IMR-90 (cell line): Measurements from ENCODE around the gene KHDRBS1. TPM values are rescaled to one million over a fixed set of nuclear protein-coding genes. Genes with fewer than 3 reads are reported as not detected.

Experiments
- ATAC-seq: fragments of 200-7000 bp; cut with Tn5 transposase; 2 replicates; pipeline ENCODE4 v1.9.1; 2020; ENCODE audit warnings: low read depth, mild to moderate bottlenecking, moderate library complexity
- BruUV-seq: library from RNA; stranded (reverse); fragments of 400-500 nt; replicated peaks from 2 replicates; lab custom pipeline; 2021; lab: Mats Ljungman, UMichigan
- CTCF ChIA-PET: fragments of 300-600 bp; formaldehyde crosslinking; extraction: SDS; loops from one replicate; lab custom pipeline; 2021; ENCODE audit warnings: antibody characterized with exemption; lab: Yijun Ruan, JAX
- POLR2A ChIA-PET: fragments of 300-600 bp; sonication (Branson Sonifier 250); formaldehyde crosslinking; loops from one replicate; lab custom pipeline; 2022; ENCODE audit warnings: antibody characterized with exemption; ENCODE audit not compliant: unreplicated experiment; lab: Charles Lee
- DNase-seq: peaks from one replicate; pipeline ENCODE4 v3.0.0; 2013
- H2AFZ ChIP-seq: replicated peaks from 2 replicates; pipeline ENCODE3; 2013; ENCODE audit warnings: low read length, mild to moderate bottlenecking; ENCODE audit not compliant: poor library complexity
- H2AK5ac ChIP-seq: 2 replicates; pipeline ENCODE4 v1.6.1; 2013; ENCODE audit warnings: low read depth, low read length, inconsistent platforms
- H2AK9ac ChIP-seq: replicated peaks from 2 replicates; pipeline ENCODE3; 2013; ENCODE audit warnings: mild to moderate bottlenecking, low read depth, low read length, moderate library complexity; ENCODE audit not compliant: poor library complexity
- H2BK120ac ChIP-seq: 2 replicates; pipeline ENCODE4 v1.6.1; 2013; ENCODE audit warnings: low read depth, low read length, inconsistent platforms
- H2BK15ac ChIP-seq: 3 replicates; pipeline ENCODE4 v1.6.1; 2013; ENCODE audit warnings: low read depth, low read length, inconsistent platforms
- H2BK20ac ChIP-seq: 2 replicates; pipeline ENCODE4 v1.6.1; 2013; ENCODE audit warnings: low read depth, mild to moderate bottlenecking, inconsistent platforms, low read length, moderate library complexity
- H2BK5ac ChIP-seq: 2 replicates; pipeline ENCODE4 v1.6.1; 2013; ENCODE audit warnings: mild to moderate bottlenecking, low read depth, low read length, inconsistent platforms; ENCODE audit not compliant: poor library complexity, severe bottlenecking
- H3K14ac ChIP-seq: replicated peaks from 2 replicates; pipeline ENCODE4 v1.6.1; 2013; ENCODE audit warnings: low read depth, low read length, inconsistent platforms
- H3K18ac ChIP-seq: 2 replicates; pipeline ENCODE4 v1.6.1; 2013; ENCODE audit warnings: low read depth, low read length, control low read depth
- H3K23ac ChIP-seq: 2 replicates; pipeline ENCODE4 v1.6.1; 2013; ENCODE audit warnings: low read depth, low read length, inconsistent platforms
- H3K27ac ChIP-seq: 2 replicates; pipeline ENCODE4 v1.5.1; 2013; ENCODE audit warnings: mild to moderate bottlenecking, control low read depth, low read length; ENCODE audit not compliant: insufficient read depth
- H3K27me3 ChIP-seq: 2 replicates; pipeline ENCODE4 v1.6.1; 2013; ENCODE audit warnings: low read length; ENCODE audit not compliant: control insufficient read depth, insufficient read depth
- H3K36me3 ChIP-seq: 2 replicates; pipeline ENCODE4 v1.6.1; 2013; ENCODE audit warnings: low read length, mixed read lengths; ENCODE audit not compliant: control insufficient read depth, insufficient read depth
- H3K4ac ChIP-seq: 2 replicates; pipeline ENCODE4 v1.6.1; 2013; ENCODE audit warnings: low read depth, low read length, inconsistent platforms
- H3K4me1 ChIP-seq: 2 replicates; pipeline ENCODE4 v1.6.1; 2013; ENCODE audit warnings: low read length, mixed read lengths; ENCODE audit not compliant: control insufficient read depth, insufficient read depth
- H3K4me2 ChIP-seq: 2 replicates; pipeline ENCODE4 v1.6.1; 2013; ENCODE audit warnings: low read depth, mild to moderate bottlenecking, control low read depth, low read length, moderate library complexity
- H3K4me3 ChIP-seq: 2 replicates; pipeline ENCODE4 v1.5.1; 2013; ENCODE audit warnings: low read depth, mild to moderate bottlenecking, control low read depth, low read length, moderate library complexity; ENCODE audit not compliant: insufficient read depth
- H3K56ac ChIP-seq: 2 replicates; pipeline ENCODE4 v1.6.1; 2013; ENCODE audit warnings: low read length, inconsistent platforms; ENCODE audit not compliant: insufficient read depth; ENCODE audit errors: extremely low read depth
- H3K79me1 ChIP-seq, 2 experiments: 2 replicates each; pipeline ENCODE4 v1.6.1; 2013; ENCODE audit warnings: low read length in 2 of 2, inconsistent platforms in 1 of 2, low read depth in 1 of 2
- H3K9ac ChIP-seq: 2 replicates; pipeline ENCODE4 v1.6.1; 2013; ENCODE audit warnings: low read depth, low read length, control low read depth
- H3K9me1 ChIP-seq: 2 replicates; pipeline ENCODE4 v1.6.1; 2013; ENCODE audit warnings: low read length, inconsistent platforms; ENCODE audit not compliant: insufficient read depth
- H3K9me3 ChIP-seq: 2 replicates; pipeline ENCODE4 v1.6.1; 2013; ENCODE audit warnings: low read length; ENCODE audit not compliant: control insufficient read depth, insufficient read depth
- H4K20me1 ChIP-seq: 2 replicates; pipeline ENCODE4 v1.6.1; 2013; ENCODE audit warnings: low read length, inconsistent platforms; ENCODE audit not compliant: insufficient read depth
- H4K5ac ChIP-seq: 2 replicates; pipeline ENCODE4 v1.6.1; 2013; ENCODE audit warnings: mild to moderate bottlenecking, low read depth, low read length, control low read depth
- H4K8ac ChIP-seq, 2 experiments: 2 replicates each; pipeline ENCODE4 v1.6.1; 2013; ENCODE audit warnings: low read depth in 2 of 2, low read length in 2 of 2, control low read depth in 1 of 2, inconsistent platforms in 1 of 2
- H4K91ac ChIP-seq: 2 replicates; pipeline ENCODE4 v1.6.1; 2013; ENCODE audit warnings: low read depth, low read length, inconsistent platforms; ENCODE audit not compliant: insufficient read depth
- CEBPB ChIP-seq: IDR thresholded peaks from 2 replicates; pipeline ENCODE4 v1.6.1; 2012; ENCODE audit warnings: low read depth, low read length, improper control_type of control experiment
- CHD1 ChIP-seq: IDR thresholded peaks from 2 replicates; pipeline ENCODE4 v1.6.1; 2012; ENCODE audit warnings: low read depth, low read length, improper control_type of control experiment
- MAFK ChIP-seq: IDR thresholded peaks from 2 replicates; pipeline ENCODE4 v1.6.1; 2012; ENCODE audit warnings: low read depth, low read length, improper control_type of control experiment
- MXI1 ChIP-seq: IDR thresholded peaks from 2 replicates; pipeline ENCODE4 v1.6.1; 2012; ENCODE audit warnings: low read depth, mild to moderate bottlenecking, low read length, moderate library complexity, borderline replicate concordance
- NFE2L2 ChIP-seq: fragments of 150-350 bp; IDR thresholded peaks from 2 replicates; pipeline ENCODE4 v1.6.1; 2016; ENCODE audit warnings: low read depth, mild to moderate bottlenecking, low read length
- POLR2A ChIP-seq: IDR thresholded peaks from 2 replicates; pipeline ENCODE4 v1.6.1; 2012; ENCODE audit warnings: mild to moderate bottlenecking, low read depth, low read length
- RAD21 ChIP-seq: IDR thresholded peaks from 2 replicates; pipeline ENCODE4 v1.6.1; 2012; ENCODE audit warnings: low read length, improper control_type of control experiment
- WGBS, 2 experiments: methylation state at CpG; one replicate each; pipeline versions ENCODE4 v1.1.5 to v1.1.7; 2013; ENCODE audit warnings: missing lambda C conversion rate in 2 of 2; ENCODE audit not compliant: insufficient read length in 1 of 2; ENCODE audit errors: extremely low coverage in 2 of 2; 5-methylcytosine and 5-hydroxymethylcytosine counted together
- dilution Hi-C: fragments of 300-500 bp; cut with HindIII; formaldehyde crosslinking; loops from one replicate; pipeline ENCODE4 v1.14.3; 2018; ENCODE audit warnings: low sequenced_read_pairs; ENCODE audit not compliant: unreplicated experiment
- in situ Hi-C: fragments of 300-500 bp; cut with MboI; formaldehyde crosslinking; loops from 3 replicates; pipeline ENCODE4 v1.14.3; 2019; ENCODE audit warnings: low sequenced_read_pairs, inconsistent platforms, mixed read lengths
- intact Hi-C: fragments of 100-400 bp; cut with micrococcal nuclease; formaldehyde crosslinking; loops from 2 replicates; pipeline ENCODE4 v1.10.0; 2022
- microRNA-seq, 2 experiments: library from miRNA; stranded (forward) in 1 of 2; unstranded in 1 of 2; fragments of 10-50 nt in 1 of 2; fragments of <30 nt in 1 of 2; gene quantifications in 1 of 2; microRNA quantifications in 1 of 2; one replicate each; pipeline versions ENCODE3 to v1.1.0; 2013 to 2020; ENCODE audit not compliant: insufficient read depth in 1 of 2, insufficient read length in 1 of 2, unreplicated experiment in 1 of 2
- polyA plus RNA-seq, 3 experiments: library from polyadenylated mRNA; depleted of rRNA; stranded (reverse); fragments of >200 nt; gene quantifications; 2 replicates each; pipeline ENCODE4 v1.2.3, GENCODE V29; 2012; ENCODE audit warnings: low replicate concordance in 1 of 3
- small RNA-seq, 5 experiments: library from RNA; depleted of rRNA; stranded (forward); fragments of <200 nt; gene quantifications; one replicate each; pipeline ENCODE3, GENCODE V24; 2012
- total RNA-seq: library from RNA; depleted of rRNA; stranded (reverse); fragments of >200 nt; gene quantifications from 2 replicates; pipeline ENCODE4 v1.2.3, GENCODE V29; 2012; rRNA removed
- TF ChIP-seq, protein P1 (sequence below): fragments of 150-350 bp; IDR thresholded peaks from 2 replicates; pipeline ENCODE4 v1.6.1; 2016; ENCODE audit warnings: low read depth, mild to moderate bottlenecking, low read length, moderate library complexity, borderline replicate concordance
- TF ChIP-seq, protein P2 (sequence below): fragments of 150-350 bp; IDR thresholded peaks from 2 replicates; pipeline ENCODE4 v1.6.1; 2017; ENCODE audit warnings: mild to moderate bottlenecking, antibody characterized with exemption, low read length, low read depth

Gene KHDRBS1
- total and polyA plus RNA-seq, 2 of the 4 experiments (the other 2 are of a cell fraction), result 33.7 to 67.6 TPM

DNA sequence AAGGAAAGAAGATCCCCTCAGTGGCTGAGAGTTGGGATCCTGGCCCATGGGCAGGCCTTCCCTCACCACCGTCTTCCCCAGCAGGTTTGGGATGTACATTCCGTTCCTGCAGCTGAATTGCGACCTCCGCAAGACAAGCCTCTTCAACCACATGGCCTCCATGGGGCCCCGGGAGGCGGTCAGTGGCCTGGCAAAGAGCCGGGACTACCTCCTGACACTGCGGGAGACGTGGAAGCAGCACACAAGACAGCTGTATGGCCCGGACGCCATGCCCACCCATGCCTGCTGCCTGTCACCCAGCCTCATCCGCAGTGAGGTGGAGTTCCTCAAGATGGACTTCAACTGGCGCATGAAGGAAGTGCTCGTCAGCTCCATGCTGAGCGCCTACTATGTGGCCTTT is 77.9 kb downstream of the KHDRBS1 start:
- Histone ChIP-seq H3K56ac (no peak overlapping the region), H4K20me1 (no peaks in the 10 kb centered on the region), H3K9me3 (no peaks in the 10 kb centered on the region), H3K9me1 (peaks cover 12% of the 10 kb centered on the region; the same call in 1 of the 2 replicates), H3K9ac (no peak overlapping the region), H4K91ac (no peak overlapping the region), H2BK120ac (no peak overlapping the region), H2AK9ac (no peak overlapping the region), H4K5ac (no peak overlapping the region), H3K4ac (no peak overlapping the region), H3K36me3 (peaks cover 45% of the 10 kb centered on the region), H3K79me1 (peaks cover 0 to 11% of the 10 kb centered on the region in 2 experiments; a peak in 3 of 4 replicates), H3K27me3 (no peaks in the 10 kb centered on the region), H2BK20ac (no peak overlapping the region), H3K27ac (no peak overlapping the region), H2BK5ac (no peak overlapping the region), H3K4me1 (no peaks in the 10 kb centered on the region), H3K23ac (no peak overlapping the region), H2AFZ (no peak overlapping the region), H3K4me2 (no peak overlapping the region), H2BK15ac (no peak overlapping the region), H3K14ac (no peak overlapping the region), H3K4me3 (no peak overlapping the region), H4K8ac (no peak overlapping the region), H3K18ac (no peak overlapping the region), H2AK5ac (no peak overlapping the region)
- DNase-seq (no peak), ATAC-seq (no peak)
- in situ Hi-C loops (no loop called here), intact Hi-C loops (no loop called here), dilution Hi-C loops (no loop called here)
- ChIA-PET CTCF (interaction anchor here (1.7 kb wide), 1 partner anchor 16 kb away, joined by 4 read pairs; the partner anchor contains the start of gene KPNA6), POLR2A (no interaction called here)
- 96% methylated on average over 12 of the region's 15 CpGs; no CpG with 5 or more reads in 1 of the 2 experiments for WGBS, 2 experiments
- TF ChIP-seq CEBPB (no peak), POLR2A (no peak), MXI1 (no peak), CHD1 (no peak), MAFK (no peak), RAD21 (no peak), NFE2L2 (no peak)
- TF ChIP-seq, protein P1, sequence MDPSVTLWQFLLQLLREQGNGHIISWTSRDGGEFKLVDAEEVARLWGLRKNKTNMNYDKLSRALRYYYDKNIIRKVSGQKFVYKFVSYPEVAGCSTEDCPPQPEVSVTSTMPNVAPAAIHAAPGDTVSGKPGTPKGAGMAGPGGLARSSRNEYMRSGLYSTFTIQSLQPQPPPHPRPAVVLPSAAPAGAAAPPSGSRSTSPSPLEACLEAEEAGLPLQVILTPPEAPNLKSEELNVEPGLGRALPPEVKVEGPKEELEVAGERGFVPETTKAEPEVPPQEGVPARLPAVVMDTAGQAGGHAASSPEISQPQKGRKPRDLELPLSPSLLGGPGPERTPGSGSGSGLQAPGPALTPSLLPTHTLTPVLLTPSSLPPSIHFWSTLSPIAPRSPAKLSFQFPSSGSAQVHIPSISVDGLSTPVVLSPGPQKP, result no peak
- TF ChIP-seq, protein P2, sequence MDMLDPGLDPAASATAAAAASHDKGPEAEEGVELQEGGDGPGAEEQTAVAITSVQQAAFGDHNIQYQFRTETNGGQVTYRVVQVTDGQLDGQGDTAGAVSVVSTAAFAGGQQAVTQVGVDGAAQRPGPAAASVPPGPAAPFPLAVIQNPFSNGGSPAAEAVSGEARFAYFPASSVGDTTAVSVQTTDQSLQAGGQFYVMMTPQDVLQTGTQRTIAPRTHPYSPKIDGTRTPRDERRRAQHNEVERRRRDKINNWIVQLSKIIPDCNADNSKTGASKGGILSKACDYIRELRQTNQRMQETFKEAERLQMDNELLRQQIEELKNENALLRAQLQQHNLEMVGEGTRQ, result no peak
- BruUV-seq, result no TSS peak

Small RNAs within 50 kb of the gene (microRNA-seq; reads per million reads assigned to microRNA genes)
- 0 reads per million in 2 experiments for gene MIR5585 (ENCODE audit: insufficient read depth in 1 of 2, insufficient read length in 1 of 2, unreplicated experiment in 1 of 2)
- not detected for gene RF00017 (ENCODE audit: insufficient read depth, insufficient read length)

Small RNAs within 50 kb of the gene (small RNA-seq; reads per million reads assigned to genes)
- gene MIR5585 (0 to 0.41 (median 0) reads per million in 5 experiments), gene RF00017 (0 reads per million in 5 experiments)

Other genes with a start within 250 kb of the KHDRBS1 start
- 2.2 and 2.5 TPM in 2 replicates for gene ADGRB2, start 249.5 kb upstream of the KHDRBS1 start, total RNA-seq
- gene ADGRB2, start 249.5 kb upstream of the KHDRBS1 start, polyA plus RNA-seq (2012; rRNA removed), result 11.9 TPM in 2 replicates
- 42.2 and 59.7 TPM in 2 replicates for gene SPOCD1, start 197.8 kb upstream of the KHDRBS1 start, total RNA-seq
- 132 and 135 TPM in 2 replicates for gene SPOCD1, start 197.8 kb upstream of the KHDRBS1 start, polyA plus RNA-seq (2012; rRNA removed)
- gene PTP4A2, start 75.5 kb upstream of the KHDRBS1 start, total RNA-seq, result 328 and 537 TPM in 2 replicates
- 99.8 and 135 TPM in 2 replicates for gene PTP4A2, start 75.5 kb upstream of the KHDRBS1 start, polyA plus RNA-seq (2012; rRNA removed)
- 4.4 and 6.5 TPM in 2 replicates for gene TMEM39B, start 59.1 kb downstream of the KHDRBS1 start, total RNA-seq
- 28.7 and 30.2 TPM in 2 replicates for gene TMEM39B, start 59.1 kb downstream of the KHDRBS1 start, polyA plus RNA-seq (2012; rRNA removed)
- gene KPNA6, start 94.2 kb downstream of the KHDRBS1 start, total RNA-seq, result 50.7 and 53.6 TPM in 2 replicates
- gene KPNA6, start 94.2 kb downstream of the KHDRBS1 start, polyA plus RNA-seq (2012; rRNA removed), result 25.4 and 27.0 TPM in 2 replicates
- 102 and 104 TPM in 2 replicates for gene TXLNA, start 165.8 kb downstream of the KHDRBS1 start, total RNA-seq
- 37.9 and 47.6 TPM in 2 replicates for gene TXLNA, start 165.8 kb downstream of the KHDRBS1 start, polyA plus RNA-seq (2012; rRNA removed)
- 17.2 and 18.6 TPM in 2 replicates for gene CCDC28B, start 186.7 kb downstream of the KHDRBS1 start, total RNA-seq
- gene CCDC28B, start 186.7 kb downstream of the KHDRBS1 start, polyA plus RNA-seq (2012; rRNA removed), result 18.4 and 20.1 TPM in 2 replicates
- 1.9 and 2.2 TPM in 2 replicates for gene IQCC, start 191.8 kb downstream of the KHDRBS1 start, total RNA-seq
- 1.3 and 1.6 TPM in 2 replicates for gene IQCC, start 191.8 kb downstream of the KHDRBS1 start, polyA plus RNA-seq (2012; rRNA removed)
- gene DCDC2B, start 195.2 kb downstream of the KHDRBS1 start, total RNA-seq, result not detected in 2 replicates
- gene DCDC2B, start 195.2 kb downstream of the KHDRBS1 start, polyA plus RNA-seq (2012; rRNA removed), result not detected in 2 replicates
- gene TMEM234, start 208.5 kb downstream of the KHDRBS1 start, total RNA-seq, result 10.0 and 10.8 TPM in 2 replicates
- 22.7 and 23.4 TPM in 2 replicates for gene TMEM234, start 208.5 kb downstream of the KHDRBS1 start, polyA plus RNA-seq (2012; rRNA removed)
- gene EIF3I, start 208.5 kb downstream of the KHDRBS1 start, total RNA-seq, result 574 and 716 TPM in 2 replicates
- 376 and 469 TPM in 2 replicates for gene EIF3I, start 208.5 kb downstream of the KHDRBS1 start, polyA plus RNA-seq (2012; rRNA removed)
- 0.18 TPM in 1 of 2 replicates, not detected in the other for gene FAM167B, start 233.4 kb downstream of the KHDRBS1 start, total RNA-seq
- gene FAM167B, start 233.4 kb downstream of the KHDRBS1 start, polyA plus RNA-seq (2012; rRNA removed), result 0.53 and 0.59 TPM in 2 replicates
- not detected in 2 replicates for gene LCK, start 237.4 kb downstream of the KHDRBS1 start, total RNA-seq
- gene LCK, start 237.4 kb downstream of the KHDRBS1 start, polyA plus RNA-seq (2012; rRNA removed), result not detected in 2 replicates